Activated CD8-positive, alpha-beta memory T cell treated with anti-CD3 and anti-CD28 coated beads, Interleukin-2, amount 50 U/mL, for 48 hours (primary cell): Measurements from ENCODE around the gene TSPAN10.

ENCODE experiments used
- DNase-seq: peaks from one replicate; pipeline ENCODE4 v3.0.0-alpha.2; 2020

TSPAN10 gene

DNA sequence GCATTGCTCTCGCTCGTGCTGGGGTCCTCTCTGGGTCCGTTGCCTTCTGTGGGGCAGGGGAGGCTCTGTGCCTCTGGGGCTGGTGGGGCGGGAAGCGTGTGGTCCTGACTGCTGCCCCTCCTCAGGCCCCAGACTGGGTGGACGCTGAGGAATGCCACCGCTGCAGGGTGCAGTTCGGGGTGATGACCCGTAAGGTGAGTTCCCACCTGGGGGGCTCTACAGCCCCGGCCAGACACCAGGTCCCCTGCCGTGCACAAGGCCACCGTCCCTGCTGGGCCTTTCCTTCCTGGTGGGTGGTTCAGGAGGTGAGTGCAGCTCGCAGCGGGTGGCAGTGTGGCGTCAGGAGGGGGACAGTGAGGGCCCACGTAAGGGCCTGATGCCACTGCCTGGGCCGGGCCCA lies 53.6 kb downstream of the TSPAN10 start:
- no peak for DNase-seq

DNA sequence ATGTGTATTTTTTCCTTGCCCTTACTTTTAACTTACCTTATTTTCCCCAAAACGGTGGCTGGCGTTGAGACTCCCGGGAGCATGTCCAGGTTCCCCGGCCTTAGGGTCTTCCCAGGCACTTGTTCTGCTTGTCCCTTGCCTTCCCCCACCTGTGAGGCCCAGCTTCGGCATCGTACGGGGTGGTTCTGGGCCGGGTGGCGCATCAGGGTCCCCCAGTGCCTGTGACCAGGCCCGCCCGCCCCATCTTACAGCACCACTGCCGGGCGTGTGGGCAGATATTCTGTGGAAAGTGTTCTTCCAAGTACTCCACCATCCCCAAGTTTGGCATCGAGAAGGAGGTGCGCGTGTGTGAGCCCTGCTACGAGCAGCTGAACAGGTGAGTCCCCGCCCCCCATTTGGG lies 54.2 kb downstream of the TSPAN10 start:
- no peak for DNase-seq

DNA sequence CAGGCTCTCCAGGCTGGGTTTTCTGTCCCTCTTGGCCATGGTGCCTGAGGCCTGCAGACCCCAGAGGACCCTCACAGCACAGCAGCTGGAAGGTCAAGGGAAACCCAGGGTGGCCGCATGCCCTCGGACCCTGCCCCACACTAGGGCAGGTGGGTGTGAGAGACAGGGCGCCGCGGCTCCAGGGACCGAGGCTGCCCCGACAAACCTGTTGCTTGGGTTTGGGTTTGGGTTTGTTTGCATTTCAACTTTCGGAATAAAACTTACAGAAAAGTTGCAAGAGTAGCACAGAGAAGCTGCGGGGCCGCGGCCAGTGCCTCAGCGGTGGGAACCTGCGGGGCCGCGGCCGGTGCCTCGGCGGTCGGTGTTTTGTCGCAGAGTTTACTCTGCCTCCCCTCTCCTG lies 54.6 kb downstream of the TSPAN10 start:
- DNase-seq = no peak

DNA sequence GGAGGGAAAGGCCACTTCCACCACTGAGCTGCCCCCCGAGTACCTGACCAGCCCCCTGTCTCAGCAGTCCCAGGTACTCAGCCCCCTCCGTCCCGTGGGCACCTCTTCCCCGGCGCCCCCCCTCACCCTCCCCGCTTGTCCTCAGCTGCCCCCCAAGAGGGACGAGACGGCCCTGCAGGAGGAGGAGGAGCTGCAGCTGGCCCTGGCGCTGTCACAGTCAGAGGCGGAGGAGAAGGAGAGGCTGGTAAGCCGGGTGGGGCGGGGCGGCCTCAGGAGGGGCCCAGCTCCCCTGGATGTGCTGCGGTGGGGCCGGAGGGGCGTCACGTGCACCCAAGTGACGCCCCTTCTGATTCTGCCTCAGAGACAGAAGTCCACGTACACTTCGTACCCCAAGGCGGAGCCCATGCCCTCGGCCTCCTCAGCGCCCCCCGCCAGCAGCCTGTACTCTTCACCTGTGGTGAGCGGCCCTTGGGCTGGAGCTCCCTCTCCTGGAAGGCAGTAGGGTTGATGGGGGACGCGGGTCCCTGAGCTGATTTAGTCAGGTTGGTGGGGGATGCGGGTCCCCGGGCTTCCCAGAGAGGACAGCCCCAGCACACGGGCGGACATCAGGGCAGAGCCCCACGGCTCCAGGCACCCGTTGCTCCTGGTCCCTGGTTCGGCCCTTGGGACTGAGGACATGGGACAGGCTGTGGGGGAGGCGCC lies 56.7 kb downstream of the TSPAN10 start:
- DNase-seq = no peak

DNA sequence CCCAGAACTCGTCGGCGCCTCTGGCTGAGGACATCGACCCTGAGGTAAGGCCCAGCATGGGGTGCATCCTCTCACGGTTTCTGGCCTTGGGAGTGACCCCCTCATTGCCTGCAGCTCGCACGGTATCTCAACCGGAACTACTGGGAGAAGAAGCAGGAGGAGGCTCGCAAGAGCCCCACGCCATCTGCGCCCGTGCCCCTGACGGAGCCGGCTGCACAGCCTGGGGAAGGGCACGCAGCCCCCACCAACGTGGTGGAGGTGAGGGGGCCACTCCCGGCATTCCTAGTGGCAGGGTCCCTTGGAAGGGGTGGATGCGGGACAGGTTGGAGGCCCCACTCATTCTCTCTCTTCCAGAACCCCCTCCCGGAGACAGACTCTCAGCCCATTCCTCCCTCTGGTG lies 57.8 kb downstream of the TSPAN10 start:
- DNase-seq = no peak

DNA sequence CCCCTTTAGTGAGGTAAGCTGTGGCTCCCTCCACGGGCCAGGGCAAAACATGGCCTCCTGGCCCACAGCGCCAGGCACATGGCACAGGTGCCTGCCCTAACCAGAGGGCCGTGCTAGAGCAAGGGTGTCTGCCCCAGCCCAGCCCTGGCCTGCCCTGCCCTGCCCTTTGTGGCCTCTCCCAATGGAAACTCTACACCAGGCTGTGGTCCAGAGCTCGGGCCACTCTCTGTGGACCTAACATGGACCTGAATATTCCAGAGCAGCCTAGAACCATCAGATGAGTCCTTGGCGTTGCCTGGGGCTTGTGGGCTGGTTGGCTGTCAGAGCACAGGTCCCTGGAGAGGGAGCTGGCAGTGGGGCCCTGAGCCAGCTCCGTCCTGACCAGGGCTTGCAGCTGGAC lies 58.2 kb downstream of the TSPAN10 start:
- no peak for DNase-seq

DNA sequence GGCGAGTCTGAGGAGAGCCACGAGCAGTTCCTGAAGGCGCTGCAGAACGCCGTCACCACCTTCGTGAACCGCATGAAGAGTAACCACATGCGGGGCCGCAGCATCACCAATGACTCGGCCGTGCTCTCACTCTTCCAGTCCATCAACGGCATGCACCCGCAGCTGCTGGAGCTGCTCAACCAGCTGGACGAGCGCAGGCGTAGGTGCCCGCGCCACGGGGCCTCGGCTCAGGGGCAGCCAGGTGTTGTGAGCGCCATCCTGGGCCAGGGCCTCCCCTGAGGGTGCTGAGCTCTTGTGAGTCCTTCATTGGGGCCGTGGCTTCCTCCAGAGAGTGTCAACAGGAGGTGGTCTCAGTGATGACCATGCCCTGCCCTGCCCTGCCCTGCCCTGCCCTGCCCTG lies 58.8 kb downstream of the TSPAN10 start:
- DNase-seq = no peak

DNA sequence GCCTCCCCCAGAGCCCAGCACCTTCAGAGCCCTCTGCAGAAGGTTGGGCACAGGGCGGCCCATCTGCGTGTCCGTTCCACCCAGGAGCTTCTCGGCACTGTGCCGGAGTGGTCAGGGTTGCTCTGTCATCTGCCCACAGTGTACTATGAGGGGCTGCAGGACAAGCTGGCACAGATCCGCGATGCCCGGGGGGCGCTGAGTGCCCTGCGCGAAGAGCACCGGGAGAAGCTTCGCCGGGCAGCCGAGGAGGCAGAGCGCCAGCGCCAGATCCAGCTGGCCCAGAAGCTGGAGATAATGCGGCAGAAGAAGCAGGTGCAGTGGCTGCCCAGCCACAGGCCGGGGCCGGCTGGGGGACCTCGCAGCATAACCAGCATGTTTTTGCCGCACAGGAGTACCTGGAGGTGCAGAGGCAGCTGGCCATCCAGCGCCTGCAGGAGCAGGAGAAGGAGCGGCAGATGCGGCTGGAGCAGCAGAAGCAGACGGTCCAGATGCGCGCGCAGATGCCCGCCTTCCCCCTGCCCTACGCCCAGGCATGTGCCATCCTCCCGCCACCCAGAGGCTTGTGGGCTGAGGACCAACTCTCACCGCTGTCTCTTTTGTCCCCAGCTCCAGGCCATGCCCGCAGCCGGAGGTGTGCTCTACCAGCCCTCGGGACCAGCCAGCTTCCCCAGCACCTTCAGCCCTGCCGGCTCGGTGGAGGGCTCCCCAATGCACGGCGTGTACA lies 59.4 kb downstream of the TSPAN10 start:
- DNase-seq = no peak

DNA sequence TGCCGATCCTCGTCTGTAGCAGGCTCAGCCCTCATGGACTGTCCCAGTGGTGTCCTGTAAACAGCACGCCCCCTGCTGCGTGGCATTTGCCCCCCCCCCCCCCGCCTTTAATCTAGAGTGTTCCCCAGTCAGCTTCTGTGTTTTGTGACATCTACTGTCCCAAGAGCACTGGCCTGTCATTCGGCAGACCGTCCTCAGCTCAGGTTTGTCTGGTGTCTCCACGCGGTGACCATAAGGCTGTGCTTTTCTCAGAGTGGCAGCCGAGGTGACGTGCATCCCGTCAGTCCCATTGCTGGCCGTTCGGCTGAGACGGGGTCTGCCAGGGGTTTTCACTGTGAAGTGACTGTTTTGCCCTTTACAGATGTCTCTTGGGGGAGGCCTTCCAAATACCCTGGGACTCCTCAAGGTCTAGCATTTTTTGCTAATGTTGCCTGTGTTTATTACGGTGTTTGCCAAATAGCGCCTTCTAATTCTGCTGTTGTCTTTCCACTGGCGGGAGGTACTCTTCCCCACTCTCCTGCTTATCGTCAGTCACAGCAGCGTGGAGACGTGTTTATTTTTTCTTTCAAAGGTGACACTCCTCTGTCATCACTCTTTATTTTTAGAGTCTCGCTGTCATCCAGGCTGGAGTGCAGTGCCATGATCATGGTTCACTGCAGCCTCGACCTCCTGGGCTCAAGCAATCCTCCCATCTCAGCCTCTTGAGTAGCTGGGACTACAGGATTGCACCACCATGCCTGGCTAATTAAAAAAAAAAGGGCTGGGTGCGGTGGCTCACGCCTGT lies 60.5 kb downstream of the TSPAN10 start:
- no peak for DNase-seq
